Measurements from ENCODE around the gene VSTM2A.

- TF ChIP-seq POLR2A (IDR thresholded peaks at IDR 0.05) (no peak), CTCF (IDR thresholded peaks at IDR 0.05) (no peak)
These were observed 49.5 kb downstream of the VSTM2A start for GRCh38 chr7:54591404-54592386.

All from thyroid gland (tissue), 4 donors.